GM19372 (cell line): ENCODE results near the gene CFAP46.
"Not testable (repeated sequence)": the region's sequence is repeated elsewhere in the genome, so short reads cannot be mapped to it uniquely, and the experiment has no call there.

Experiments
- ATAC-seq: cut with Tn5 transposase; IDR thresholded peaks from one replicate; pipeline ENCODE4 v1.9.1; 2021; ENCODE audit warnings: mild to moderate bottlenecking, low read depth, moderate library complexity; ENCODE audit not compliant: unreplicated experiment

Gene CFAP46

DNA sequence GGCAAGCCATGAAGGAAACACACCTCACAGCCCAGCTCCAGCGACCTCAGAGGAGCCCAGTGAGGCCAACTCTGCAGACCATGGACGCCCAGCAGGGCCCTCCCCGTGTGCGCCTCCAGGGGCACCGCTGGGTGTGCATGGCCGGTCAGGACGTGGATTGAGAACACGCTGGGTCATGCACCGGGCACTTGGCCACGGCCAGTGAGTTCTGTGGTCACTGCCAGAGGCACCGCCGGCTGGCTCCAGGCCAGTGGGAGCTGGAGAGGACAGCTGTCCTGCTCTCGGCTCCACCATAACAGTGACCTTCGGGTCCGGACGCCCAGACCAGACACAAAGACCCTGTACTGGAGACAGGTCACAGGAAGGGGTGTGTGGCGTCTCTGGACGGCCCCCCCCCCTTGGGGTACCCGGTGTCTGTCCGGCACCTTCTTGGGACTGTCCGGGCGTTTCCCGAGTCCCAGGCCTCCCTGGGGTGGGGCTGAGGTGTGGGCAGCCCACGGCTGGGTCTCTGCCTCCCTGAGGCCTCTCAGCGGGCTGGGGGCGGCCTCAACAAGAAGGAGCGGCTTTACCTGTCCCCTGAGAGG lies 106.0 kb downstream of the CFAP46 start:
- no peak for ATAC-seq

DNA sequence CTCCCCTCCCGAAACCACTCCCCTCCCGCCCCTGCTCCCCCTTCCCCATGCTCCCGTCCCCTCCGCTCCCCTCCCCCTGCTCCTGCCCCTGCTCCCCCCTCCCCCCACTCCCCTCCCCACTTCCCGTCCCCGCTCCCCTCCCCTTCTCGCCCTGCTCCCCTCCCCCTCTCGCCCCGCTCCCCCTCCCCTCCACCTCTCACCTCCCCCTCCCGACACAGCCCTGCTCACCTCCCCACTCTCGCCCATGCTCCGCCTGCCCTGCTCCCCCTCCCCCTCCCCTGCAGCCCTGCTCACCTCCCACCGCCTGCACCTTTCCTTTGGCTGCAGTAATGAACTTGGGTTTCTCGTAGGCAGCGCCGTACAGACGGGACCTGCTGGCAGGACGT lies 106.5 kb downstream of the CFAP46 start:
- no peak for ATAC-seq

DNA sequence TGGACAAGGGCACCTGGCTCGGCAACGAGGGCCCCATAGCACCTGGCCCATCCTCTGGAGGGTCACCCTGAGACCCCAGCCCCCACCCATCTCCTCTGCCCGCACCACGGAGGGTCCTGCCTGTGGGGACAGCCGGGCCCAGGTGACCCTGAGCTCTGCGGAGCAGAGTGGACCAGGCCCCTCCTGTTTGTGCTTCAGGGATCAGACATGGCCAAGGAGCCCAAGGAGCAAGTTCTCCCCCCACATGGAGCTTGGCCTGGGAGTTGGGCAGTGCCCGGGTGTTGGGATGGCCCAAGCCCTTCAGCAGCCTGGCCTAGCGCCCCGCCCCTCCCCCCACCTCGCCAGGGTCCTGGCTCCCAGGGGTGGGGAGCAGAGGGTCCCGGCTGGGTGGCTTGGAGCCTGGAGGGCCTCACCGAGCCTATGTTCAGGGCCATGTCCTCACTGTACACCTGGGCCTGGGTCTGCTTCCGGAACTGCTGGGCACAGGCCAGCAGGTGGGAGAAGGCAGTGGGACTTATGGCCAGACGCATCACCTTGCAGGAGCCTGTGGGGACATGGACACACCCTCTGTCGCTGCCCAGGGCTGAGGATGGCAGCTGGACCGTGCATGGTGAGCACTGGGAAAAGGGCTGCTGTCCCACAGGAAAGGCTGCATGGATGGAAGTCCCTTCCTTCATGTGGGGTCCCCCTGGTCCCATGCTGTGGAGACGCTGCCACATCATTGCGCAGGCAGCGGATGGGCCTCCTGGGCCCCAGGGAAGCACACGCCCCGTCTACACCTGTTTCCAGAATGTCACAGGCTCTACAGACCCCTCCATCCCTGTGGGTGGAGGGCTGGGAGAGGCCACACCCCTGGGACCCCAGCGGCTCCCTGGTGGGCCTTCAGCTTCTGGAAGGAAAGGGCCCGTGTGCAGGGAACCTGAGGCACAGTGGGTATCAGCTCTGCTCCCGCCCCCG lies 107.2 kb downstream of the CFAP46 start:
- no peak for ATAC-seq

DNA sequence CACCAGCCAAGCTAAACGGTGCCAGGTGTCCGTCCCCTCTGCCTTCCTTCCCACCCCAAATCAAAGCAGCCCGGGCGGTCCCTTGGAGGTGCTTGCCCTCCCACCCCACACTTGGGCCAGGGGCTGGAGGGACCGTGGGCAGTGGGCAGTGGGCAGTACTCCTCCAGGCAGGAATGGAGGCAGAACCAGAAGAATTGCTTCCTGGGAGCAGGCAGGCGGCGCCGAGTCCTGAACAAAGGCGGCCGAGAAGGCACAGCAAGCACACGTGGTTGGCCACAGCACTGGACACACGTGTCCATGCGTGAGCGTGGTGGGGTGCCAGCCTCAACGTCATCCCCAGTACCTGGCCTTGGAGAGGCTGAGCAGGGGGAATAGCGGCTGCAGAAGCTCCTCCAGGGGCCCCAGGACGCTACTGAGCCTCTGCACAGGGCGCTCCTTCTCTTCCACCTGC lies 108.0 kb downstream of the CFAP46 start:
- ATAC-seq: no peak

DNA sequence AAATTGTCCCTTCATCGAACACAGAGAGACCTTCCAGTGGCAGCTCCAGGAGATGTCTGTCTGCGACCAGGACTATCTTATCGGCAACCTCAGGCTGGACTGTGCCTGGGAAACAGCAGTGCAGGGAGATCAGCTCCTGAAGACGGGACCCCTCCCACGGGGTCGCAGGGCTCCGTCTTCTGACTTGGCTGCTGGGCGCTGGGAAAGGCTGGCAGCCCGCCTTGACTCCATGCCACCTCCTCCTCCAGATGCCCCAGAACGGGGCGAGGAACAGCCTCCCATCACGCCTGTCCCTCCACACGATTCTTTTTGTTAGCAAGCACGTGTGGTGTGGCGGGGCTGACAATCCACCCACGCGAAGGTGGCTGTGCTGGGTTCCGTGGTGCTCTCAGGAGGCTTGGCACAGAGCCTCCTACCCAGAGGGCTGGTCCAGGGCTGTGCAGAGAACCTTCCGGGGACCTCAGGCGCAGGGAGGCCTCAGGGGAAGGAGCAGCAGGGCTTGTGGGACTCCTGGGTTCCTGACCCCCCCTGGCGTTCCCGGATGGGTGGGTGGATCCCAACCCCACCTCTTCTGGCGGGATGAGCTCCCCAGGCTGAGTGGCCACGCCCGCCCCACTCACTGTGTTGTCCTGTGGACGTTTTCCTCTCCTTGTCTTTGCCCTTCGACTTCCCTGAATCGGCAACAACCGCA lies 108.8 kb downstream of the CFAP46 start:
- ATAC-seq: no peak

DNA sequence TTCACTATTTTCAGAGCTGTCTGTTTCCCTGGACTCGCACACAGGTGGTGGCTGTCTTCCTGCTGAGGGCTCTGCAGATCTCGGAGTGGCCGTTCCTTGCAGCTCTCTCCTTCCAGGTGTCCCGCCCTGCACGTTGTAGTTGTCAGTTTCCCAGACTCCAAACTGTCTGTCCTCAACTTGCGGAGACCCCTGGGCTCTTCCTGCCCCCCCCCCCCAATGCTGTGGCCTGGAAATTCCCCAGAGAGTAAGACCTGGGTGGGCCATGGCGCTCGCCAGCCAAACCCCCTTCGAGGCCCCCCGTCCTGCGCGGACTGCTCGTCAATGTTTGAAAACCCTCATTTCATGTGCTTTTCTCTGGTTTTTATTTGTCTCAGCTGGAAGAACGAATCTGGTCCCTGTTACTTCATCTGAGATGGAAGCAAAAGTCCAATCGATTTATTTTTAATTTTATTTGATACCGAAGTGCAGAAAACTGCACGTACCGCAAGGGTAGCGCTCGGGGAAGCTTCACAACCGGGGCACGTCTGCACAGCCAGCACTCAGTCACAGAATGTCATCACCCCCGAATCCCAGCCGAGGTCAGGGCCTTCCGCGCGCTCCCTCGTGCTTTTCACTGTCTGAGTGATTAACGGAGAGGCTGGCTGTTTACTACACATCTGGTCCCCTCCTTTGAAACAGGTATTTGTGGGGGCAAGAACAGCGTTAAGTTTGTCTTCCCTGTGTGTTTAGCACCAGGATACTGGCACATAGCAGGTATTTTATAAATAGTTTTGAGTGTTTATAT lies 110.0 kb downstream of the CFAP46 start:
- ATAC-seq: no peak

DNA sequence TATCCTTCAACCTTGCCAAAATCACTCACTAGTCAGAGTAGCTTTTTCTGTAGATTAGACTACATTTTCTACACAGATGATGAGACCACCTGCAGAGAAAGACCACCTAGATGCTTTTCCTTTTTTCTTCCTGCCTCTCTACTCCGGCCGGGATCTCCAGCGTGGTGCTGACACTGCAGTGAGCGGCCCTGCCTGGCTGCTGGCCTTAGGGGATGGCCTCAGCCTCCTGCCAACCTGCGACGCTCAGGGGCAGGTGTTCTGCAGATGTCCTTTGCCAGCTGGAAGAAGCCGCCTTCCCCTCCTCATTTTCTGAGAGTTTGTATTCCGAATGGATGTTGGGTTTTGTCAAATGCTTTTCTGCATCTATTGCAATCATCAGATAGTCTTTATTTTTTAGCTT lies 113.0 kb downstream of the CFAP46 start:
- no peak for ATAC-seq

DNA sequence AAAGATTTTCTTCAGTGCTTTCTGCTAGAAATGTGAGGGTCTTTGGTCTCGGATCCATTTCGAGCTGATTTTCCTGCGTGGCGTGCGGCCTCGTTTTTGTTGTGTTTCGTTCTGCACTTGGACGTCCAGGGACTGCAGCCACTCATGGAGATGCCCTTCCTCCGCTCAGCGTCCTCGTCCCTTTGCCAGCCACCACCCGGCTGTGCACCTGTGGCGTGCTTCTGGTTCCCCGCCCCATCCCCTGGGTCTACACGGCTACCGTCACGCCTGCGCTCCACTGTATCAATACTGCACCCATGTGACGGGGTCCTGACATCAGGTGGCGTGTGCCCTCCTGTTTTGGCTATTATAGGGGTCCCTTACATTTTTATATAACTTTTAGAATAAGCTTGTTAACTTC lies 113.7 kb downstream of the CFAP46 start:
- ATAC-seq: no peak

DNA sequence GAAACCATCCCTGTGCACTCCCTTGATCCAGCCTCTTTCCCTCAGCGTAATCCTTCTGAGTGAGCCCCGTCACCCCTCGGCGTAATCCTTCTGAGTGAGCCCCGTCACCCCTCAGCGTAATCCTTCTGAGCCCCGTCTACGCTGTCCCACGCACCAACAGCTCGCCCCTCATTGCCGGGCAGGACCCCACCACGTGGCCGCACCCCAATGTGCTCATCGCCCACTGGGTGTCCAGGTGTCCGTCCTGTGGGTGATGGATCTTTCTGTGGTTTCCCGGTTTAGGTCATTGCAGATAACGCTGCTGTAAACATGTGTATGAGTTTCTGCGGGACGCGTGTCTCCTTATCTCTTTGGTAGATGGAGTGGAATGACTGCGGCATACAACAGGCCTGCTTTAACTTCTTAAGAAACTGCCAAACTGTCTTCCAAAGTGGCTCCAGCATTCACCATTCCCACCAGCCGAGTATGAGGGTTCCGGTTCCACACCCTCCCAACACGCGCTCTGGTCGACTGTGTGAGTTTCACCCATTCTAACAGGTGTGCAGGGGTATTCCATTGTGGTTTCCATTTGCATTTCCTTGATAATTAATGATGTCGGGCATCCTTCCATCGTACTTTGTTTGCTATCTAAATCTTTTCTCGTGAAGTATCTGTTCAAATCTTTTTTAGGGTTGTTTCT lies 114.4 kb downstream of the CFAP46 start:
- ATAC-seq: no peak

DNA sequence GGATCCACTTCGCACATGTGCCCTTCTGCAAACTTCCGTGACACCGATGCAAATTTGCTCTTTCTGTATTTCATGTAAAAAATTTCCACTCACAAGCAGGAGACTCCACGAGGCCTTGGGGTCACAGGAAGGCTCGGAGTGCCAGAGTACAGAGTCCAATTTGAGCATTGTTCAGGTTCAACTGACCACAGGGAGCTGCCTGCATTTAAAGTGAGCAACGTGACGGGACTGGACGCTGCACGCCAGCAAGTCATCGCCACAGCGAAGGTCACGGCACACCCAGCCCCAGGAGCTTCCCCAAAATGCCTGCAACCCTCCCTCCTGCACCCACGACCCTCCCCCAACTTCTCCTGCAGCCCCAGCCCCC lies 115.0 kb downstream of the CFAP46 start:
- no peak for ATAC-seq

DNA sequence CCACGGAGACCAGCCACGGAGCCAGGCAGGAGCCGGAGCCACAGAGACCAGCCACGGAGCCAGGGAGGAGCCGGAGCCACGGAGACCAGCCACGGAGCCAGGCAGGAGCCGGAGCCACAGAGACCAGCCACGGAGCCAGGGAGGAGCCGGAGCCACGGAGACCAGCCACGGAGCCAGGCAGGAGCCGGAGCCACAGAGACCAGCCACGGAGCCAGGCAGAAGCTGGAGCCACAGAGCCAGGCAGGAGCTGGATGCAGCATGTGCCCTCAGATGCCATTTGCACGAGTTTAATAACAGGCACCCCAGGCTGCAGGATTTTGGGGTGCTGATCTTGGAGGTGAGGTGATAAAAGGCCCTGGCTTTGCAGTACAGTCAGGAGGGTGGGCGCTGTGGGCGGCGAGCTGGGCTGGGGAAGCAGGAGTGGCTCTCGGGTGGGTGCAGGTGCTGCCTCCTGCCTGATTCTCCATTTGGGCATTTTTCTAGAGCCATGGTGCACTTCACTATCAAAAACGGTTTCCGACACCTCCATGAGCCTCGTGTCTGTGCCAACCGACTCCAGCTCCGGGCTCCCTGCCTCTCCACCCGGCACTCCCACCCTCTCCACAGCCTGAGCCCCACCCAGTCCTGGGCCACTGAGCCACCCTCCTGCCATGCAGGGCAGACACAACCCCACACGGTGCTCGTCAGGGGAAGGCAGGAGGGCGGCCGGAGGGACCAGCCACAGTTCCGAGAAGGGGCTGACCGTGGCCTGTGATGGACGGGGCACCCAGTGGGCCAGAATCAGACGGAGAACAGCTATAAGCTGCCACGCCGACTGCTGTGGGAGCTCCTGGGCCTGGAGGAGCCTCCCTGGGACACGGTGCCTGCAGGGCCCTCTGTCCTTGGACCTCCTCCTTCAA lies 115.6 kb downstream of the CFAP46 start:
- no peak for ATAC-seq

DNA sequence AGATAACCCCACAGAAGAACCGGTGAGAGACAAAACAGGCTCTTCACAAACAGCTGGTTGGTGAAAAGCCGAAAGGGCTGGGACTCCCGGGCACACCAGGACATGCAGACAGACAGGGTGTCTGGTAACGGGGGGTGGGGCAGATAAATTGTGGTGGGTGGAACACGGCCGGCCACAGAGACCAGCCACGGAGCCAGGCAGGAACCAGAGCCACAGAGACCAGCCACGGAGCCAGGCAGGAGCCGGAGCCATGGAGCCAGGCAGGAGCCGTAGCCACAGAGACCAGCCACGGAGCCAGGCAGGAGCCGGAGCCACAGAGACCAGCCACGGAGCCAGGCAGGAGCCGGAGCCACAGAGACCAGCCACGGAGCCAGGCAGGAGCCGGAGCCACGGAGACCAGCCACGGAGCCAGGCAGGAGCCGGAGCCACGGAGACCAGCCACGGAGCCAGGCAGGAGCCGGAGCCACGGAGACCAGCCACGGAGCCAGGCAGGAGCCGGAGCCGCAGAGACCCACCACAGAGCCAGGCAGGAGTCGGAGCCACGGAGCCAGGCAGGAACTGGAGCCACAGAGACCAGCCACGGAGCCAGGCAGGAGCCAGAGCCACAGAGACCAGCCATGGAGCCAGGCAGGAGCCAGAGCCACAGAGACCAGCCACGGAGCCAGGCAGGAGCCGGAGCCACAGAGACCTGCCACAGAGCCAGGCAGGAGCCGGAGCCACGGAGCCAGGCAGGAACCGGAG lies 116.4 kb downstream of the CFAP46 start:
- not testable (repeated sequence) for ATAC-seq

DNA sequence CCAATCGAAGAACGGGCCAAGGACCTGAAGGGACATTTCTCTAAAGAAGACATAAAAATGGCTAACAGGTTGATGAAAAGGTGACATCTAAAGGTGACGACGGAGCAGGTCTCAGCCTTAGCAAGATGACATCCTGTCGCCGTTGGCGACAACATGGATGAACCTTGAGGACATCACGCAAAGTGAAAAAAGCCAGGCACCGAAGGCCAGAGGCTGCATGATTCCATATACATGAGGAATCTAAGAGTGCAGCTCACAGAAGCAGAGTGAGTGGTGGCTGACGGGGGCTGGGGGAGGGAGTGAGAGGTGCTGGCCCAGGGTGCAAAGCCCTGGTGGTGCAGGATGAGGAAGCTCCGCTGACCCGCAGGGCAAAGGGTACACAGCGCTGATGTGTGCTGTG lies 122.3 kb downstream of the CFAP46 start:
- ATAC-seq: no peak

DNA sequence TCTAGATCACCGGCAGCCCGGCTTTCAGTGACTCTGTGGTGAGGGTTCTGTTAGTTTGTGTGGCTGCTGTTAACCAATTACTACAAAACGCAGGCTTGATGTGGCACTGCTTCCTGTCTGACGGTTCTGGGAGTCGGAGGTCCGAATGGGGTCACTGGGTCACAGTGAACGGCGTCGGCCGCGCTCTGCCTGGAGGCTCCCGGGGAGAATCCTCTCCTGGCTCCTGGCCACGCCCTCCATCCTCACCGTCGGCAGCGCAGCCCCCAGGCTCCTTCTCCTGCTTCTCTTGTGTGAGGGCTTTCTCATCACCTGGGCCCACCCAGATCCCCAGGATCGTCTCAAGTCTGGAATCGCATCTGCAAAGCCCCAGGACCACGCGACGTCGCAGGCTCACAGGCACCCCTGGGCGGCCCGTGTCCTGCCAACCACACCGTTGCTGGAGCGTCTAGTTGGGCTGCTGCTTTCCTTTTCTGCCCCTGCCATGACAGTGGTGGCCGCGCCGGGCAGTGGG lies 124.6 kb downstream of the CFAP46 start:
- ATAC-seq: no peak

DNA sequence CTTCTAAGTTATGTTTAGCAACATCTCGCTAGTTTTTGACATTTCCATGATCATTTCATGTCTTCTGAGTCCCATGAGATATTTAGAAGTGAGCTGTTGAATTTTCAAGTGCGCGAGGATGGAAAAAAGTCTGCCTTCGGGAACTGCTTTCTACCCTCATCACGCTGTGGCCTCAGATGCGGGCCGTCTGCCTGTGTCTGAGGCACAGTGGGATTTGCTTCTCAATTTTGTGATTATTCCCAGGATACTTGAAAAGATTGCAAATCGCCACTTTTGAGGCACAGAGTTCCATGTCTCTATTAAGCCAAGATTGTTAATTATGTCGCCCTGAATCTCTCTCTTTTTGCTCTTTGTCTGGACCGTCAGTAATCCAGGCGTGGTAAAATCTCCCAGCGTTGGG lies 125.7 kb downstream of the CFAP46 start:
- no peak for ATAC-seq

DNA sequence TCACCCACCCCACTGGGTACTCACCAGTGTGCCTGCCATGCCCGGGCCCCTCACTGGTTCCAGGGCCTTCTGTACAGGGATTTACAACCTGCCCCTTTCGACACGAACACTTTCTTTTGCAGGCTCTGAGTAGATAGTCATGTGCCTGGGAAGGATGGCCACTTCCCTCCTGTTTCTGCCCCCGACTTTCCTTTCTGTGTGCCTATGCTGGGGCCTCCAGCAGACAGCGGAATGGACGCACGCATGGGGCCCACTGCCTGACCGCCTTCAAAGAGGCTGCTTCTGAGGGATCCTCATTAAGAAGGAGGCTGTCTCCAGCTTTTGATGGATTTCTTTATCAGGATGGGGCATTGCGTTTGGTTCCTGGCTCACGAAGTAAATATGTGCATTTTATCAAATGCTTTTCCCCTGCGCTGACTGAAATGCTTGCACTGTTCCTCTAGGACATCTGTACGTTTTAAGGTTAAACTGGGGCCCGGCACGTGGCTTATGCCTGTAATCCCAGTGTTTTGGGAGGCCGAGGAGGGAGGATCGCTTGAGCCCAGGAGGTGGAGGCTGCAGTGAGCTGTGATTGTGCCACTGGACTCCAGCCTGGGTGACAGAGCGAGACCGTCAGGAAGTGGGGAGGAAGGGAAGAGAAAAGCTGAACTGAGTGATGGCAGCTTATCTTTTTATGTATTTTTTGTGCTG lies 127.1 kb downstream of the CFAP46 start:
- no peak for ATAC-seq

DNA sequence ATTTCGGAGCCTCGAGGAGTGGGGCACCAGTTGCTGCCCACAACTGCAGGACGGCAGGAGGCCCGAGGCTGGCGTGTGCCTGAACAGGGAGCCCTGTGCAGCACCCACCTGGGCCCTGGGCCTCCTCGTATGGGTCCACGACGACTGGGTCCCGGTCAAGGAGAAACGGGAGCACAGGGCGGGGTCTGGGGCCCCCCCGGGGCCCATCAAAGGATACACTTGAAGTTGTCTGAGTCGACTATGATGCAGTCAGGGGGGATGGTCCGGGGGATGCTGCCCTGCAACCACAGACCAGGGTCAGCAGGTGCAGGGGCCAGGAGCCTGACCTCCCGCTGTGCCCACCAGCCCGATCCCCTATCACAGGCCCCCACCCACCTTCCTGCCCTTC lies 127.9 kb downstream of the CFAP46 start:
- ATAC-seq: no peak
